T-helper 1 cell (primary cell): Measurements from ENCODE around the gene GPLD1.

Experiments
- DNase-seq, 5 donors: peaks; one replicate each; pipeline ENCODE4 v3.0.0-alpha.2; 2012 to 2020

Gene GPLD1

DNA sequence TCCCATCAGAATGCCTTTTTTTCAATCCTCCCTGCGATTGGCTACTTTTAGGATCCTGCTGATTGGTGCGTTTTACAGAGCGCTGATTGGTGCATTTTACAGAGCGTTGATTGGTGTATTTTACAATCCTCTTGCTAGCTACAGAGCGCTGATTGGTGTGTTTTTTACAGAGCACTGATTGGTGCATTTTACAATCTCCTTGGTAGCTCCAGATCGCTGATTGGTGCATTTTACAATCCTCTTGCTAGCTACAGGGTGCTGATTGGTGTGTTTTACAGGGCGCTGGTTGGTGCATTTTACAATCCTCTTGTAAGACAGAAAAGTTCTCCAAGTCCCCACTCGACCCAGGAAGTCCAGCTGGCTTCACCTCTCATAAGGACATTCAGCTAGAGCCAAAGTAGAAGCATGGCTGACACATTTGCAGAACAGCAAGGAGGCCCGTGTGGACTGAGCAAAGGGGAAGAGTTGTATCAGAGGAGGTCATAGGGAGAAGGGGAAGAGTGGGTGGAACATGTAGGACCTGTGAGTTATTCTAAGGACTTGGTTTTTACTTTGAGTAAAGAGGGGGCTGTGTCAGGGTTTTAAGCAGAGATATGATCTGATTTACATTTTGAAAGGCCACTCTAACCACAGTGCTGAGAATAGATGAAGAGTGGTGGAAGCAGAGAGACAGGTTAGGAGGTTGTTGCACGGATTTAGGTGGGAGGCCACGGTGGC lies 8.0 kb upstream of the GPLD1 start:
- DNase-seq: no peak

DNA sequence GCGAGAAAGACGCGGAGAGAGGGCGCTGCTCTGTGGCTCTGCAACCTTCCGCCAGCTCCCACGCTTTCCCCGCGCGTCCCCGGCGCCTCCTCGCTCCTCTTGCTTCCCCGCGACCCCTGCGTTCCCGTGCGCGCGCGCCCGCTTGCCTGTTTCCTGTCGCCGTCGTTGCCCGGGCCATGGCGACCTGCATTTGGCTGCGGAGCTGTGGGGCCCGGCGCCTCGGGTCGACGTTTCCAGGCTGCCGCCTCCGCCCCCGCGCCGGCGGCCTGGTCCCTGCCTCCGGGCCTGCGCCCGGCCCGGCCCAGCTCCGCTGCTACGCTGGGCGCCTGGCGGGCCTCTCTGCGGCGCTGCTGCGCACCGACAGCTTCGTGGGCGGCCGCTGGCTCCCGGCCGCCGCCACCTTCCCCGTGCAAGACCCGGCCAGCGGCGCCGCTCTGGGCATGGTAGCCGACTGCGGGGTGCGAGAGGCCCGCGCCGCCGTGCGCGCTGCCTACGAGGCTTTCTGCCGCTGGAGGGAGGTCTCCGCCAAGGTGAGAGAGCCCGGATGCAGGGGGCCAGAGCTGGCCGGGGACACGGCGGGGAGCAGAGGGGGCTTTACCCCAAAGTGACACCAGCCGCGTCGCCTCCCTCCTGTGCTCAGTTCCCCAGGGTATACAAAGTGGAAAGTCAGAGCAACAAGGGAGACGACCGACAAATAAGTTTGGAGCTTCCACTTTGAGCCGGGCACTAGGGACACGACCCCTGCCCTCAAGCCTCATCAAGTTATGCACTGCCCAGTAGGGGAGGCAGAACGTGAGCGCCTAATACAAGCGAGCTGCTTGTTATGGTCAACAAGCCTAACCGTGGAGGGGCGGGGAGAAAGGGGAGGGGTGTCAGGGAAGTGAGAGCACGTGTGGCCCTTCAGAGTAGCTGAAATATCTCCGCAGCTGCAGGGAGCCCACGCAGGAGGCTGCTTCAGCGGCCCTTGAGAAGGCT lies 5.7 kb upstream of the GPLD1 start, which contains the start of gene ALDH5A1:
Gene ALDH5A1 (plus strand): TSS at position 149 of the 975 bp plus-strand sequence. CDS start 28 bp downstream, at position 177.
- peak; percentile 33 to 70 (median 58) for DNase-seq

DNA sequence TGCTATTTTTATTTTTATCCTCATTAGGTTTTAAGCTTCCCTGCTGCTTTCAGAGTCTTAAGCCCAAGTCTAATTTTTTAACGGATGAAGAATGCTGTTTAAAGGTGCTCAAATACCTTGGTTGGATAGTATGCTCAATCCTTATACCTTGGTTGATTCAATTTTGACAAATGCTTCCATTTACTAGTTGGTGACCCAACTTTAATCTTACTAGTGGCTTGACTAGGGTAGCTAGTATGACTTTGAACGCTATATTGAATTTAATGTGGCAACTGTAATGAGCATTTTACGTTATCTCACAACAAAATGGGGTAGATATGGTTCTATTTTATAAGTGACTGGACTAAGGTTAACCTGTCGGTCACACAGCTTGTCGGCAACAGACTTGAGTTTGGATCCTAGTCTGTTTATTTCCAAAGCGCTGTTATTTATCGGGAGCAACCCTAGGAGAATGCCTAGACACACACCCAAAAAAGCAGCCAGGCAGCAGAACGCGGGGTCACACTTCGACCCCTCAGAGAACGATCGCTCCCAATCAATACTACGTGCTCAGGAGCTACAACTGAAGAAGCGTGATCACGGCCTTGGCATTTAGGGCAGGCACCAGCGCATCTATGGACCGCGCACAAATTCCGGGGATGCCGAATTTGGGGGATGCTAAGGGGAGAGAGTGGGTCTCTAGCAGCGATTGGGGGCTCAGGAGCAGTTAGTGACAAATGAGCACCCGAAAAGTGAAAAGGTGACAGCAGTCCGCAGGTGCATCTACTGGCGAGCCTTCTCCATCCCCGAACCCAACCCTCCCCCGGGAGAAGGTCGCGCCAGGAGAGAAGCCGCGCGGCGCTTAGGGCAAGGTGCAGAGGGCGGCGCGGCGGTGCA lies 4.8 kb upstream of the GPLD1 start:
- DNase-seq: no peak

DNA sequence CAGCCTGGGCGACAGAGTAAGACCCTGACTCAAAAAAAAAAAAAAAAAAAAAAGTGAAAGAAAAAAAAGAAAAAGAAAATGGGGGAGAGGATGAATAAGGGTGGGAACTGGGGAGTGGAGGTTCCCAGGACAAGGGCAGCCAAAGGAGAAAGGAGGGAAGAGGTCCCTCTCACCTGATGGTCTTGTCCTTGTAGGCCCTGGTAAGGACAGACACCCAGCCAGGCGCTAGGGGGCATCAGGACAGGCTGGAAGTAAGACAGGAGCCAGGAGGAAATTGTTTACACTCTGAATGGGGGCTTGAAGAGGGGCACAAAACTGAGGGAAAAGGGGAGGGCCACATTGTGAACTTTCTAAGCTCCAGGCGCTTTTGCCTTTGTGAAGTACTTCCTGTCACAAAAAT lies 3.1 kb upstream of the GPLD1 start:
- no peak for DNase-seq

DNA sequence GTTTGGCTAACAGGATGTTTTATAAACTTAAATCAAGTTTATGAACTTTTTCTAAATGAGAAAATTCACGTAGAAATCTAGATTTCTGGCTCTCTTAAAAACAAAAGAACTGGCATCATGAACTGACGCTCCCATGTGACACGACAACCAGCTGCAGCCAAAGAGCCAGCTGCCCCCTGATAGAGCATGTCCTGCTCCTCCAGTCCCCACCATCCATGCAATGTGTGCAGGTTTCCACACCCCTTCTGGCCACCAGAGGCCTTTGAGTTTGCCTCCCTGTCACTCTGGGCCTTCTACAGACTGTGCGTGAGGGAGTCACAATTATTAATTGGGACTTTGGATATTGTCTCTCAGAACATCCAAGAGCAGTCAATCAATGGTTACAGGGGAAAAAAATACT lies 1.6 kb upstream of the GPLD1 start:
- no peak for DNase-seq

DNA sequence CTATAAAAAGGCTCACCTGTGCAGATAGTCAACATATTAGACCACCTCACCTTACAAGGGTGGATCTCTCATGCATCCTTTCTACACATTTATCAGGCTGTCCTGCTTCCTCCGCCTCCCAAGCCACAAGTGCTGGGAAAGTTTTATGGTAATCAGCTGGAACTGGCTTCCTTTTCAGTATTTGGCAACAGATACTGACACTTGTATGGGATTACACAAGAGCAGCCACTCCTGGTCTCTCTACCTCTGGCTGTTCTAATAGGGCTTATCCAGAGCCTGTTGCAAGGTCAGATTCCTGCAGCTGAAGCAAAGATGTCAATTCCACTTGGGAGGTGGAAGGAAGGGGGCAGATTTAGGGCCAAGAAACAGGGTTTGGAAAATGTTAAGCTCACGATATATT lies 503 bp upstream of the GPLD1 start:
- no peak for DNase-seq

DNA sequence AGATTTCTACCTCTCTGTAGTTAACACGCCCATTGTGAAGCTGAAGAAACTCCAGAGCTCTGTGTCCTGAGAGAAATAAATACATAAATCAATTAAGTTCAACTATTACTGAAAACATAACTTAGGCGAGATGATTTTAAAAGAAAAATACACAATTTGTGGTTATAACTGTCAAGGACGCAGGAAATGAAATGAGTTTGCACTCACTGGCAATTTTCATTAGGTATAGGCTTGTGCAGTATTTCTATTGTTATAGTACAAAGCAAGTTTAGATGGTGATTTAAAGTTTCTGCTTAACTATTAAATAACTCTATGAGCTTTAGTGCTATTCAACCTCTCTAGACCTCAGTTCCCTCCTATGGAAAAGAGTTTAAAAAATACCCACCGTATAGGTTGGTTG lies 3.3 kb downstream of the GPLD1 start:
- DNase-seq: no peak

DNA sequence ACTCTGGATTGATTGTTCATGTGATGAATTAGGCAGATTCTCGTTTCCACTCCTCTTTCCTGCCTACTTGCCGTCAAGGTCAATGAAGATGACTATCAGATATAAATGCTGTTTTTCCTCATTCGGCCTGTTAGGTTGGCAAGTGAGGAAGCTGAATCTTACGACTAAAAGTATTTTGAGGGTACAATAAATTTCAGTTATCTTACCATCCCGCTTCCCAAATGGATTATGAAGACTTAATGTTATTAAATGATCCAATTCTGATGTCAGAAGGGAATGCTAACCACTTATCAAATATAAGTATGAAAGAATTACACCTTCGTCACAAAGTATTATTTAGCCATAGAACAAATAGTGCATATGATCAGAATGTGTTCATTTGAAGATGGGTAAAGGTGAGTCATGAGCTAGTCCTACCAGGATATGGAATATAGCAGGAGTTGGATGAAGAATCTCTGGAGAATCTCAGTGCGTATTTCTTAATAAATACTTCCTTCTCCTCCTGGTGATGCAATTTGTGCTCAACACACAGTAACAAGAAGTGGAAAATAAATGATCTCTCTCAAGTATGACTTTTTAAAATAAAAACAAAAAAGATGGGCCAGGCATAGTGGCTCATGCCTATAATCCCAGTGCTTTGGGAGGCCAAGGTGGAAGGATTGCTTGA lies 4.6 kb downstream of the GPLD1 start:
- no peak for DNase-seq

DNA sequence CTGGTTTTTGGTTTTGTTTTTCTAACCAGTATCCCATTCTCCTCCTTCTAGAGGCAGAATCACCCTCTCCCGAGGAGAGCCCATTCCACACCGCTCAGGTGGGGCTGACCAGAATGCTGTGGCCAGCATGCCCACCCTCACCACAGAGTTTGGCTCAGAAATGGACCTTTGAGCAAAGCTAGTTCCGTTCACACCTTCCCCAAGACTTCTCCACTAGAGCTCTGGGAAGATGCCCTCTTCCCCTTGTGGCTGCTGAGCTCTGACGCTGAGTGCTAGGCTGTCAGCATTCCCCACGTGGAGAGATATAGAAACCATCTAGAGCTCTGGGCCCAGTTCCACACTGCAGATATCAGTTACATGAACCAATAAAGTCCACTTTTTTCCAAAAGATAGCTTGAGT lies 7.9 kb downstream of the GPLD1 start:
- no peak for DNase-seq

DNA sequence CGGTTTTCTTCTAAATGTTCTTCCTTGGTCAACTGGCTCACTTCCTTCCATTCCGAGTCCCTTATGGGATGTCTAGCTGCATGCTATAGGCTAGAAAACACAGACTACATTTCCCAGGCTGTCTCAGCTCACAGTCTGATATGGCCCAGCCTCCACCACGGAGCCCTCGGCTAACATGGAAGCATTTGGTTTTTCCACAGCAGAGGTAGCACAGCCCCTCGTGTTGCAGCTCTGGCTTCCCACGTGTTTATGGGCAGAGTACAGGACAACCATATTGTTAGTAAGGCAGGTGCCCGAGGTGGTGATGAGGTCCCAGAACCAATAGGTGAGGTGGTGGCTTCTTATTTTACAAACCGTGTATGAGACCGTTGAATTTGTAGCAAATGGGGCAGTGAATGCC lies 8.7 kb downstream of the GPLD1 start:
- no peak for DNase-seq

DNA sequence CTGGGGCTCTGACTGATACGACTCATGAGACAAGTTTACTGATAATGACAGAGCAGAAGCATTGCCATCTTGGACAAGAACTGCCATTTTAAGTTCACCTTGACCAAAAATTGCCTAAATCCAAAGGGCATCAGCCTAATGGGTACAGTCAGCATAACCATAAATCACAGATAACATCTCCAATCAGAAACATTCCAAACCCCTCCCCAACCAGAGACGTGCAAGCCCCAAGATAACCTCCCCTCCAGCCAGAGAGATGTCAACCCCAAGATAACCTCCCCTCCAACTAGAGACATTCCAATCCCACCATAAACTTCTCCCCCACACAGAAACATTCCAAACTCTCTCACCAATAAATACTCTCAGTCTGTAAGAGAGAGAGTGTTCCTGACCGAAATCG lies 10.5 kb downstream of the GPLD1 start:
- no peak for DNase-seq

DNA sequence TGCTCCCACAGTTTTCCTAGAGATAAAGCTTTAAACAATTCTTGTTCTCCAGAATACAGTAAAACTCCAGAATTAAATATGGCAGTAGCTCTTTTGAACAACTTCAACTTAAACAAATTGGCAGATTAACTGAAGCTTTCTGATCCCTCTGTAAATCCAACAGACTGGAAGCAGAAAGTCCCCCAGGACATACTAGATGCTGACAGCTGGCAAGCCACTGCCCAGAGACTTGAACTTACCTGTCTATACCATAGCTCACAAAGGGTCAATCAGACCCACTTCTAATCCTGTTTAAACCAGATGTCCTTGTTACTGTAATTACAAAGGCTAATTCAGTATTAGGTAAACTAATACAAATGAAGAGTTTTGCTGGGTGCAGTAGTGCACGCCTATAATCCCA lies 12.3 kb downstream of the GPLD1 start:
- no peak for DNase-seq

DNA sequence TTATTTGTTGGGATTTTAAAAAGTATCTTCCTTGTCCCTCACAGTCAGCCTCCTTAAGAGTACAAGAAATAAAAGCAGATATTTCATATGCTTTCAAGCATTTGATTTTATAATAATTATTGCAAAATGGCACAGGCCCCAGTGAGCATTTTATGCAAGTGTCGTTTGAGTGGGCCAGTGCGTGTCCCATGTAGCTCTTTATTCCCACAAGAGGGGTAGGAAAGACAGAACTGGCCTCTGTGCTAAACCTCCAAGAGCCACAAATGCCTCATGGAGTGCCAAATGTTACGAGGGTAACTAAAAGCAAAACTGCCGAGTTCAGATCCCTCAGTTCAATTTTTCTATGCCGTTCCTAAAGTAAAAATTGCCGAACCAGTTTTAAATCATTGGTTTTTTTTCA lies 12.7 kb downstream of the GPLD1 start:
- no peak for DNase-seq

DNA sequence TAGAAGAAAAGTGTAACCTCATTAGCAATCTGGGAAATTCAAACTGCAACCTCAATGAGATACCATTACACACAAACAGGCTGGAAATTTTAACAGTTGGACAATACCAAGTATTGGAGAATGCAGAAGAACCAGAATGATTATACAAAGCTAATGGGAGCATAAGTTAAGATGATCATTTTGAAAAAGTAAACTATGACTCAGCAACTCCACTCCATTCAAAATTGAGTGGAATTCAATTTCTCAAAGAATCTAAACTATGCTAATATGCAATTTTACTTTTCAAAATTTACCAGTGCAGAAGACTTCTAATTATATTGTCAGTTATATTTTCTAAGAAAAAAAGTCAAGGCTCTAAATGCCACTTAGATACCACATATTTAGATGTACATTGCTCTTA lies 17.2 kb downstream of the GPLD1 start:
- no peak for DNase-seq

DNA sequence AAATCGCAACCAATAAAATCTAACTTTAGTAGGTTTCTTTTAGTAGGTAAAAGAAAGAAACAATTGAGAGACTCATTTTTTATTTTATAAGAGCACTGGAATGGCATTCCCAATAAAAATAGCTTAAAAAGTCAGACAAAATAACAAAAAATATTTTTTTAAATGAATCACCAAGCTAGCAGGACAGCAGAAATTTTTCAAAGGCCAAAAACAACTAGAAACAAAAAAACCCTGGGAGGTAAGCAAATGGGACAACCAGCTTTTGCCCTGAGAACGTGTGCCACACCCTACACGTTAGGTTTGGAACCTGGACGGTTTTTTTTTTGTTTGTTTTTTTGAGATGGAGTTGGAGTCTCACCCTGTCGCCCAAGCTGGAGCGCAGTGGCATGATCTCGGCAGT lies 19.6 kb downstream of the GPLD1 start:
- DNase-seq: no peak

DNA sequence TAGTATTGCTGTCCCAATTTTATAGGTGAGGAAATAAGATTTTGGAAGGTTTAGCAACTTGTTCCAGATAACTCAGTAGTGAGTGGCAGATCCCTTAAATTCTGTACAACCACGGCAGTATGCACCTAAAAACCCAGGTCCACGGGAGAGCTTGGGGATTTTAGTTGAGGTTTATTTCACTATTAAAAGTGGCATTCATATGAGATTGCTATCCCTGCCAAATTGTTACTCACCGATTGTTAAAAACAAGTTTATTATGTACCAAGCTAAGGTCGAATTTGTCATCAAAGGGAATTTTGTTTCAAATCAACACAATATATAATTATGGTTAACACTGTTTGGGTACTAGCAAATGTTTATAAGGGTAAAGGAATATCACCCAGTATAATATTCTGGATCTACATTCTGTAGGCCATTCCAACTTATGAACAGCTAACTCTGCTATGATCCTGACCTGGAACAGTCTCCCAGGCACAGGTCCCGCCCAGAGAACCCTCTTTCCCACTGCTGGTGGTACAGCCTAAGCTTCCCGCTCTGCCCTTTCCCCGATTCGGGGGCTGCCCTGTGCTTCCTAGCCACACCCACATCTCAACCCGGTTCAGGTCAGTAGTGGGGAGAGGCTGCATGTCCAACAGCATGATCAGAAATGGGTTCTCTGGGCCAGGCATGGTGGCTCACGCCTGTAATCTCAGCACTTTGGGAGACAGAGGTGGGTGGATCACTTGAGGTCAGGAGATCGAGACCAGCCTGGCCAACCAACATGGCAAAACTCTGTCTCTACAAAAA lies 24.9 kb downstream of the GPLD1 start:
- DNase-seq: no peak

DNA sequence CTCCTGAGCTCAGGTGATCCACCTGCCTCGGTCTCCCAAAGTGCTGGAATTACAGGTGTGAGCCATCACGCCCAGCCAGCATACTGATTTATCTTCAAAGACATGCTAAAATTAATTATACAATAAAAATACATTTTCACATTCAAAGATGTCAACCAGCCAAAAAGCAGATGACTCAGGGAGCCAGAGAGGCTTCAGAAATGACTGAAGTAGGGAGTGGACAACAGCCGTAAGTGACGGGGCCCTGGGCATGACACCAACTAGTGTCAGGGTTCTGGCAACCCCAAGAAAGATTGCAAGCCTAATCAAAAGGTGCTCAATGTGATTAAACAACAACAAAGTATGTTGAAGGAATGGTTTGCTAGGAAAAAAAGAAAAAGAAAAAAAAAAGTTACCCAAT lies 28.4 kb downstream of the GPLD1 start:
- DNase-seq: no peak

DNA sequence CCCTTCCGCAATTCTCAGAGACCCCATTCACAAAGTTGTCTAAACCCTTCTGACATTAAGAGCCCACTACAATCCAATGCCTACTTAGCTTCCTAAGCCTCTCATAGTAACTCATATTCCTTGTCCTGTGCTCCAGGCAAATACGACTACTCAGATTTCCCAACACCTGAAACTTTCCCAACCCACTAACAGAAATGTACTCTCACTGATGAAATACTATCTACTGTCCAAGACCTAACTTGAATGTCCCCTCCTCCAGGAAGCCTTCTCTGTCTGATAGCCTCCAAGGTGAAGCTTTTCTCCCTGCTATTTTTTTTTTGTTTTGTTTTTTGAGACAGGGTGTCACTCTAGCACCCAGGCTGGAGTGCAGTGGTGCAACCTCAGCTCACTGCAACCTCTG lies 30.4 kb downstream of the GPLD1 start:
- DNase-seq: no peak

DNA sequence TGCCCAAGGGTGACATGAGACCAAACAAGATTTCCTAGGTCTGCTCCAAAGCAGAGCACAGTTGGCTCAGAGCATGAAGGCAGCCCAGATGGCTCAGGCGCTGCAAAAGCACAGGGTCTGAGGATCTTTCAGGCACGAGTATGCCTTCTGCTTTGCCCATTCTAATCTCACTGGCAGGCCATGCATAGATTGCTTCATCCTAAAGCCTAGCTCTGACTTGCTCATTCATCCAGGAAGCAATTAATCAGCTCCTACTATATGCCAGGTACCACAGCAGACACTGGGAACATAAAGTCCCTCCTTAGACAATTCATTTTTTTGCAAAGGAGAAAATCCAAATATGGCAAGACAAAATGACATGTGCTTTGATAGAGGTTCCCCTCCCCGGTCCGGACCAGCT lies 31.2 kb downstream of the GPLD1 start:
- no peak for DNase-seq

DNA sequence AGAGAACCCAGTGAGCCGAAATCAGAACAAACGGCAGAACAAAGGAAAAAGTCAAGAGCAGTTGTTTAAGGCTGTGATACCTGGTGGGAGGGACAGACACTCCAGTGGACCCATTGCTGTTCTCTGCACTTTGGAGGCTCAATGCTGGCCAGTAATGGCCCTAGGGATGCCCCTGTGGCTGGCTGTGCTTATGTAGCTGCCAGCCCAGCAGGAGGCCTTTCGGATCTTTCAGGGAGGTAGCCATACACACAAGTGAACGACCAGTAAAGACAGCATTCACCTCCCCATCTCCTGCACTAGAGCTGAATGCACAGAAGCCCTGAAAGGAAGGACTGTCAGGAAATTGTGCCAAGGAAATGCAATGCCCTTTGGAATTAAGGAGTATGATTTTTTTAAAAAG lies 34.3 kb downstream of the GPLD1 start:
- DNase-seq: no peak

DNA sequence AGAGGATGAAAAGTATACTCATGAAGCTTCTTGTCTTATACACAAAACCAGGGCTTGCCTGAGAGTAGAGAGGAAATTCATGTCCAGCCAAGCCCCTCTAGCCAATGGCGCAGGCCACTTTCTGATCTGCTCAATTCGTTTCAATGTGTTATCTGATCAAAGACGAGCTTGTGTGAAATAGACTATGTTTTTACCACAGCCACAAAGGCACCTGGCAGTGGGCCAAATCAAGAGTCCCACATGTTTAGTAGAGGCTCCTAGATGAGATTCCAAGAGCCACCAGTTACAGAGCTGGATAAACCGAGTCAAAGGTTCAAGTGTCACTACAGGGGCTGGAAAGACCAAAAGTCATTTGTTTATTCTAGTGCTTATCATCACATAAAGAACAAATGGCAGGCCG lies 34.9 kb downstream of the GPLD1 start:
- no peak for DNase-seq

DNA sequence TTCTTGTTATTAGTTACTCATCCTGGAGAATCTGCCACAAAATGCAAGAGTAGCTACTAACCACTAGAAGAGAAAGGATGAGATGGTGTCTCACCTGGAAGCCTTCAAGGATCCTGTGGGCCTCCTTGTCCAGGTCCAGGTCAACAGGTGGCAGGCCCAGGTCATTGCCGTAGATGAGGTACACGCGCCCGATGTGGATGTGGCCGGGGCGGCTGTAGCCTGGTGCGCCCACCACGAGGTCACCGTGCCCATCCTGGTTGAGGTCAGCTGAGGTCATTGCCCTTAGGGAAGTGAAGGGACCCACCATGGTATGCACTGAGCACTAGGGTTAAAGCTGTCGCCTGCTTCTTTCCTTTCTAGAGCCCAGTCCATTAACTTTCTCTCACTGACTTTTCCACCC lies 35.5 kb downstream of the GPLD1 start:
- DNase-seq: no peak
